ENCODE results near the gene CLIP4.
"Not testable (repeated sequence)": the region's sequence is repeated elsewhere in the genome, so short reads cannot be mapped to it uniquely, and the experiment has no call there.

CLIP4 gene

DNA sequence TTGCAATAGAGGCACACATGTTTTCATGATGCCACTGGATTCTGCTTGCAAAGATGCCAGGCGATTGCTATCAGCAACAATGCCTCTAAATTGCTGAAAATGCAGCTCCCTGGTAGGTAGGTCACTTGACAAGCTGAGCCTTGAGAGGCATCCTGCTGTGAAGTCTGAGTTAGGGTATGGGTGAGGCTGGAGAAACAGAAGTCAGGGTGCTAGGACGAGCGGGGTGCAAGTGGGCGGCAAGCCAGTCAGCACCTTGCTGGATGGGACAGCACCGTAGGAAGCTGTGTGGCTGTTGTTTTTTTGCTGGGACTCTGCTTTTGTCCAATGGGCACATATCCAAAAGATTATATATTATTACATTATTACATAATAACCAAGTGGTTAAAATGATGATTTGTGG lies 10.5 kb upstream of the CLIP4 start:
- H3K27ac ChIP-seq (ENCODE audit: insufficient read depth, low read depth, low read length, poor library complexity, severe bottlenecking), result no peak overlapping the region
- no peaks in the 10 kb centered on the region for H3K27me3 ChIP-seq (ENCODE audit: control insufficient read depth, insufficient read depth, low read length, poor library complexity, severe bottlenecking)
- no peaks in the 10 kb centered on the region for H3K4me1 ChIP-seq (ENCODE audit: control insufficient read depth, insufficient read depth, low read length)
- H3K36me3 ChIP-seq (ENCODE audit: control insufficient read depth, insufficient read depth, low read length), result no peaks in the 10 kb centered on the region
- WGBS, 2 experiments, result 94 to 97% methylated on average over 5 of the region's 5 CpGs
- no peaks in the 10 kb centered on the region for H3K9me3 ChIP-seq (ENCODE audit: control insufficient read depth, low read length)
- no peak overlapping the region for H3K4me3 ChIP-seq (ENCODE audit: insufficient read depth, low read depth, low read length)

DNA sequence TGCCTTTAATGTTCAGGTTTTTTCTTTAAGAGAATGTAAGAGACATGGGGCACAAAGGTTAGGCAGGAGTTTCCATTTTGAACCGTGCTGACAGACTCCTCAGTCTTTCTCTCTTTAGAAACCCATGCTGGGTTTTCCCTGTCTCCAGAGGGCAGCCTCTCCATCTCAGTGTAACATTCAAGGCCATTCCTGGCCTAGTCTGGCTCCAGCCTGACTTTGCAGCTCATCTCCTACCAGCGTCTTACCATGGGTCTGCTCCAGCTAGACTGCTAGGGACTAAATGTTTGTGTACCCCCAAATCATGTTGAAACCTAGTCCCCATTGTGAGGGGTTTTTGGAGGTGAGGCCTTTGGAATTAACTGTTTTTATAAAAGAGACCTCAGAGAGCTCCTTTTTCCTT lies 9.8 kb upstream of the CLIP4 start:
- Histone ChIP-seq H3K27me3 (ENCODE audit: control insufficient read depth, insufficient read depth, low read length, poor library complexity, severe bottlenecking) (no peaks in the 10 kb centered on the region), H3K27ac (ENCODE audit: insufficient read depth, low read depth, low read length, poor library complexity, severe bottlenecking) (no peak overlapping the region), H3K36me3 (ENCODE audit: control insufficient read depth, insufficient read depth, low read length) (no peaks in the 10 kb centered on the region), H3K4me1 (ENCODE audit: control insufficient read depth, insufficient read depth, low read length) (no peaks in the 10 kb centered on the region), H3K4me3 (ENCODE audit: insufficient read depth, low read depth, low read length) (no peak overlapping the region), H3K9me3 (ENCODE audit: control insufficient read depth, low read length) (no peaks in the 10 kb centered on the region)
- WGBS, 2 experiments, result 60 to 64% methylated on average over 2 of the region's 2 CpGs

DNA sequence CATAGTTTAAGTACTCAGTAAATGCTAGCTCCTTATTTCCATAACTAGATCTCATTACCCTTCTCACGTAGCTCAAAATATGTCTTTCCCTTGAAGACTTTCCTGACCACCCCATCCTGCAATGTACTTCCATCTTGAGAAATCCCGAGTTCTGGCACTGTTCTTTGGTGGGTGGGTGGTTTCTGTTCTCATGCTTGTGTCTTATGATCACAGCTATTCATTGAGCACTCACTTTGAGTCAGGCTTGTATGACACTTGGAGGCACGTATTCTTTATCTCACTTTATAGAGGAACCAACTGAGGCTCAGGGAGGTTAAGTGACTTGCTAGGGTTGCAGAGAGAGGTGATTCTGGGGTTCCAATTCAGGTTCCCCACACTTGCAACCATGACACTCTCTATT lies 9.0 kb upstream of the CLIP4 start:
- Histone ChIP-seq H3K4me1 (ENCODE audit: control insufficient read depth, insufficient read depth, low read length) (no peaks in the 10 kb centered on the region), H3K4me3 (ENCODE audit: insufficient read depth, low read depth, low read length) (no peak overlapping the region), H3K27ac (ENCODE audit: insufficient read depth, low read depth, low read length, poor library complexity, severe bottlenecking) (no peak overlapping the region), H3K36me3 (ENCODE audit: control insufficient read depth, insufficient read depth, low read length) (no peaks in the 10 kb centered on the region), H3K9me3 (ENCODE audit: control insufficient read depth, low read length) (no peaks in the 10 kb centered on the region), H3K27me3 (ENCODE audit: control insufficient read depth, insufficient read depth, low read length, poor library complexity, severe bottlenecking) (no peaks in the 10 kb centered on the region)
- 89 to 100% methylated on average over 3 of the region's 3 CpGs for WGBS, 2 experiments

DNA sequence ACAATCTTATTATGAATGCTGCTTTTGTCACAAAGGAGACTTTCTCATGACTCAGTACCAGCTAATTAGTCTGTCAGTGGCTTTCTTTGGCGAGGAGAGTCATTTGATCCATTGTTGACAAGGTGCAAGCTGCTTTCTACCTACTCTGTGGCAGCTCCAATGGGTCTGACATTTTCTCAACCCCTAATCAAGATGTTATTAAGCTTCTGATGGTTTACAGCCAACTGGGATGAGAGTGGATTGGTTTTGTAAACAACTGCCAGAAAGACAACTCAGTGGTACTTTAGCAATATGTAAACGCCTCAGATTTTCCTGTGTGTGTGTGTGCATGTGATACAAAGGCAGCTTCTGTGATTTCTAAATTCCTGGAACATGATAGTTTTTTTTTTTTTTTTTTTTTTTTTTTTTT lies 8.2 kb upstream of the CLIP4 start:
- Histone ChIP-seq H3K4me1 (ENCODE audit: control insufficient read depth, insufficient read depth, low read length) (no peaks in the 10 kb centered on the region), H3K27ac (ENCODE audit: insufficient read depth, low read depth, low read length, poor library complexity, severe bottlenecking) (no peak overlapping the region), H3K4me3 (ENCODE audit: insufficient read depth, low read depth, low read length) (no peak overlapping the region), H3K9me3 (ENCODE audit: control insufficient read depth, low read length) (no peaks in the 10 kb centered on the region), H3K36me3 (ENCODE audit: control insufficient read depth, insufficient read depth, low read length) (no peaks in the 10 kb centered on the region), H3K27me3 (ENCODE audit: control insufficient read depth, insufficient read depth, low read length, poor library complexity, severe bottlenecking) (no peaks in the 10 kb centered on the region)
- WGBS, 2 experiments, result 78 to 79% methylated on average over 2 of the region's 2 CpGs

DNA sequence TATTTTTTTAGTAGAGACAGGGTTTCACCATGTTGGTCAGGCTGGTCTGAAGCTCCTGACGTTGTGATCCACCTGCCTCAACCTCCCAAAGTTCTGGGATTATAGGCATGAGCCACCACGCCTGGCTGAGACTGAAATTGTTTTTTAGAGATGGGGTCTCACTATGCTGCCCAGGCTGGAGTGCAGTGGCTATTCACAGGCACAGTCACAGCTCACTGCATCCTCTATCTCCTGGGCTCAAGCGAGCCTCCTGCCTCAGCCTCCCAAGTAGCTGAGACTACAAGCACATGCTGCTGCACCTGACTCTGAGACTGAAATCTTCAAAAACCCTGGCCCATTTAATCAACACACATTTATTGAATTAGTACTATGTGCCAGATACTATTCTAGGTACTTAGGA lies 7.7 kb upstream of the CLIP4 start:
- H3K4me3 ChIP-seq (ENCODE audit: insufficient read depth, low read depth, low read length); H3K27ac ChIP-seq (ENCODE audit: insufficient read depth, low read depth, low read length, poor library complexity, severe bottlenecking); H3K4me1 ChIP-seq (ENCODE audit: control insufficient read depth, insufficient read depth, low read length); H3K27me3 ChIP-seq (ENCODE audit: control insufficient read depth, insufficient read depth, low read length, poor library complexity, severe bottlenecking); H3K36me3 ChIP-seq (ENCODE audit: control insufficient read depth, insufficient read depth, low read length); H3K9me3 ChIP-seq (ENCODE audit: control insufficient read depth, low read length): not testable (repeated sequence)
- WGBS, 2 experiments, result 88 to 94% methylated on average over 3 of the region's 3 CpGs

DNA sequence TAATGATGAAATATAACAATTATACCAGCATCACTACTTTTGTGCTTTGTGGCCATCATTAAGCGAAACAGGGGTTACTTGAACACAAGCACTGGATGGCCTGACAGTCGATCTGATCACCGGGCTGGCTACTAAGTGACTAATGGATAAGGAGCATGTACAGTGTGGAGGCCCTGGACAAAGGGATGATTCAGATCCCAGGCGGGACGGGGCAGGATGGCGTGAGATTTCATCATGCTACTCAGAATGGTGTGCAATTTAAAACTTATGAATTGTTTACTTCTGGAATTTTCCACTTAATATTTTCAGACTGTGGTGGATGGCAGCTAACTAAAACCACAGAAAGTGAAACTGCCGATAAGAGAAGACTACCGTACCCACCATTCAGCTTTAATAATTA lies 7.0 kb upstream of the CLIP4 start:
- no peaks in the 10 kb centered on the region for H3K9me3 ChIP-seq (ENCODE audit: control insufficient read depth, low read length)
- H3K4me1 ChIP-seq (ENCODE audit: control insufficient read depth, insufficient read depth, low read length), result no peaks in the 10 kb centered on the region
- H3K27me3 ChIP-seq (ENCODE audit: control insufficient read depth, insufficient read depth, low read length, poor library complexity, severe bottlenecking), result peaks cover 10% of the 10 kb centered on the region
- H3K36me3 ChIP-seq (ENCODE audit: control insufficient read depth, insufficient read depth, low read length), result no peaks in the 10 kb centered on the region
- no peak overlapping the region for H3K4me3 ChIP-seq (ENCODE audit: insufficient read depth, low read depth, low read length)
- WGBS, 2 experiments, result 93 to 96% methylated on average over 8 of the region's 8 CpGs
- no peak overlapping the region for H3K27ac ChIP-seq (ENCODE audit: insufficient read depth, low read depth, low read length, poor library complexity, severe bottlenecking)

DNA sequence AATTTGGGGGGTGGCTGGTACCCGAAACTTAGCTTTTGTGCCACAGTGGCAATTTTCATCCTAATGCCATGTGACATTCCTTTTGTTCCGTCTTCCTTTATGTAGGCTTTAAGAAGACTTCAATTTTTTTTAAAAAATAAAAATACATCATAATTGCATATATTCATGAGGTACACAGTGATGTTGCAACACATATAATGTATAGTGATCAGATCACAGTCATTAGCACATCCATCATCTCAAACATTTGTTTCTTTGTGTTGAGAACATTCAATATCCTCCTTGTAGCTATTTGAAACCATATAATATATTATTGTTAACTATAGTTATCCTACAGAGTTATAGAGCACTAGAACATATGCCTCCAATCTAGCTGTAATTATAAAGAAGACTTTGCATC lies 6.0 kb upstream of the CLIP4 start:
- Histone ChIP-seq H3K27ac (ENCODE audit: insufficient read depth, low read depth, low read length, poor library complexity, severe bottlenecking) (no peak overlapping the region), H3K4me1 (ENCODE audit: control insufficient read depth, insufficient read depth, low read length) (no peaks in the 10 kb centered on the region), H3K27me3 (ENCODE audit: control insufficient read depth, insufficient read depth, low read length, poor library complexity, severe bottlenecking) (peaks cover 20% of the 10 kb centered on the region), H3K4me3 (ENCODE audit: insufficient read depth, low read depth, low read length) (no peak overlapping the region), H3K9me3 (ENCODE audit: control insufficient read depth, low read length) (no peaks in the 10 kb centered on the region), H3K36me3 (ENCODE audit: control insufficient read depth, insufficient read depth, low read length) (no peaks in the 10 kb centered on the region)
- 97 to 100% methylated on average over 1 of the region's 2 CpGs for WGBS, 2 experiments

DNA sequence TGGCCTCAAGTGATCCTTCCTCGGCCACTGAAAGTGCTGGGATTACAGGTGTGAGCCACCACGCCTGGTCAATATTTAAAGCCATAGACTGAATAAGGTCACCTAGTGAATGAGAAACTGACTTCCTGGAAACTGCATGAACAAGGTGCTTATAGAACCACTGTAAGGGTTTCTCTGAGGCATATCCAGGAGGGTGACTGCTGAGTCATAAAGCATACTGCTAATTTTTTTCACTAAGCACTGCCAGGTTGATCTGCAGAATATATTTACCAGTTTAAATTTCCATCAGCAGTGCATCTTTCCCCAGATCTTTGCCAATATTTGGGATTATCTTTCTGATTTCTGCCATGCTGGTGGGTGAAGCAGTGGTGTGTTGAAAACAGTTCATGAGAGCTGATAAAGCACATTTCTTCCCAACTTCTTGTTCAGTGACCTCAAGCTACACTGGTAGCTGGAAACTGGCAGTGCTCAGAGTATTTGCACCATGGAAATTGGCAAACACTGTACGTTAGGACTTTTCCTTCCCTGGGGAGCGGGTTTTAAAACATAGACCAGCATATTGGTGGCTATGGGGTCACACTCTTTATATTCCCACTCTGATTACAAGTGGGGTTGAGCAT lies 4.2 kb upstream of the CLIP4 start:
- H3K27ac ChIP-seq (ENCODE audit: insufficient read depth, low read depth, low read length, poor library complexity, severe bottlenecking), result no peak overlapping the region
- H3K4me3 ChIP-seq (ENCODE audit: insufficient read depth, low read depth, low read length), result no peak overlapping the region
- no peaks in the 10 kb centered on the region for H3K36me3 ChIP-seq (ENCODE audit: control insufficient read depth, insufficient read depth, low read length)
- no peaks in the 10 kb centered on the region for H3K4me1 ChIP-seq (ENCODE audit: control insufficient read depth, insufficient read depth, low read length)
- 91% methylated on average over 4 of the region's 4 CpGs for WGBS, 2 experiments
- H3K9me3 ChIP-seq (ENCODE audit: control insufficient read depth, low read length), result no peaks in the 10 kb centered on the region
- H3K27me3 ChIP-seq (ENCODE audit: control insufficient read depth, insufficient read depth, low read length, poor library complexity, severe bottlenecking), result peaks cover 35% of the 10 kb centered on the region

DNA sequence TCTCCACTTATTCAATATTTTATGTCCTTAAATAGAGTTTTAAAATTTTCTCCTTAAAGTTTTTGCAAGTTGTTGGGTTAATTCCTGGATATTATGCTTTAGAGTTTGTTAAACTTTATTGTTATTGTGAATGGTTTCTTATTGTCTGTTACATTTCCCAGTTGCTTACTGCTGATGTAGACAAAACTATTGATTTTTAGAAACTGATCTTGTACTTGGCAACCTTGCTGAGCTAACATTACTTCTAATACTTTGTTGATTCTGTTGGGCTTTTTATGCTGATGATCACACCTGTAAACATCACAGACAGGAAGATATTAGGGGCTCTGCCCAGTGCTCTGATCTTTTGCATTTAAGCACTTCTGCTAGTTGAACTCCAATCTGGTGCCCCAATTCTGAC lies 2.8 kb upstream of the CLIP4 start:
- Histone ChIP-seq H3K4me1 (ENCODE audit: control insufficient read depth, insufficient read depth, low read length) (no peaks in the 10 kb centered on the region), H3K9me3 (ENCODE audit: control insufficient read depth, low read length) (no peaks in the 10 kb centered on the region), H3K27ac (ENCODE audit: insufficient read depth, low read depth, low read length, poor library complexity, severe bottlenecking) (no peak overlapping the region), H3K36me3 (ENCODE audit: control insufficient read depth, insufficient read depth, low read length) (no peaks in the 10 kb centered on the region), H3K27me3 (ENCODE audit: control insufficient read depth, insufficient read depth, low read length, poor library complexity, severe bottlenecking) (peaks cover 49% of the 10 kb centered on the region), H3K4me3 (ENCODE audit: insufficient read depth, low read depth, low read length) (no peak overlapping the region)

DNA sequence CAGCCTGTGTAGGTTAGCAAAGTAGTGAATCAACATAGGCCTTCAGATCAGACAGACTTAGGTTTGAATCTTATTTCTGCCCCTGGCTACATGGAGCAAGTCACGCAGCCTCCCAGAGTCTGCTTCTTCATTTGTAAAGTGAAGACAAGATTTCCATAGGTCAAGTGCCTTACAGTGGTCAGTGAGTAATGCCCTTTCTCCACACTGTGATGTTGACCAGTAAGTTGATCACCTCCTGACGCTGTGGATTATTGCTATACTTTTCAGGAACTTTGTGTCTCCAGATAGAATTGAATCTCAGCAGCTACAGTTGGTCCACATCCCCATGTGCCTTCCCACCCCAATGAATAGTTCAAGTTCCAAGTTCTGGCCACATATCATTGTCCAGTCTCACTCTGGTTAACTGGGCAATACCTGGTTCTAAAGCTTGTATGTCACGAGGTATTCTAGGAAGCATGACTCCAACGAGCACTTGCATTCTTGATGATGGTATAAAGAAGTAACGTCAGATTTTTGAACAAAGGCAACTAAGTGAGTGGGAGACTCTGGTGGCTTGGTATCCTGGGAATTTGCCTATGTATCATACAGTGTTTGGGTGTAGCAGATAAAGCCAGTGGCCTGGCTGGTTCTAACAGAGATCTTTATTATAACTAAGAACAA lies 2.1 kb upstream of the CLIP4 start:
- Histone ChIP-seq H3K4me3 (ENCODE audit: insufficient read depth, low read depth, low read length) (no peak overlapping the region), H3K9me3 (ENCODE audit: control insufficient read depth, low read length) (no peaks in the 10 kb centered on the region), H3K36me3 (ENCODE audit: control insufficient read depth, insufficient read depth, low read length) (no peaks in the 10 kb centered on the region), H3K27me3 (ENCODE audit: control insufficient read depth, insufficient read depth, low read length, poor library complexity, severe bottlenecking) (peaks cover 57% of the 10 kb centered on the region), H3K27ac (ENCODE audit: insufficient read depth, low read depth, low read length, poor library complexity, severe bottlenecking) (no peak overlapping the region), H3K4me1 (ENCODE audit: control insufficient read depth, insufficient read depth, low read length) (no peaks in the 10 kb centered on the region)
- 88 to 91% methylated on average over 5 of the region's 5 CpGs for WGBS, 2 experiments
